Astrocyte (in vitro differentiated cells and primary cell): Measurements from ENCODE around the gene RAMAC. TPM values are rescaled to one million over a fixed set of nuclear protein-coding genes. Genes with fewer than 3 reads are reported as not detected.
A peak's percentile ranks its signal among the peaks of the same experiment; 100 is the strongest.
"Not testable (repeated sequence)": the region's sequence is repeated elsewhere in the genome, so short reads cannot be mapped to it uniquely, and the experiment has no call there.

Experiments
- DNase-seq: peaks from one replicate; pipeline ENCODE4 v3.0.0-alpha.2; 2010; ENCODE audit warnings: low read depth
- FAIRE-seq: peaks from 2 replicates; lab custom pipeline; 2011; peaks lifted over from hg19 to GRCh38; lab: Jason Lieb, UNC
- H2AFZ ChIP-seq: 2 replicates; pipeline ENCODE4 v1.6.0; 2012; ENCODE audit warnings: low read depth, low read length, inconsistent platforms
- H3K27ac ChIP-seq: 2 replicates; pipeline ENCODE4 v1.5.1; 2011; ENCODE audit warnings: low read depth, low read length, inconsistent platforms
- H3K27me3 ChIP-seq: 2 replicates; pipeline ENCODE4 v1.6.0; 2011; ENCODE audit warnings: low read length, inconsistent platforms; ENCODE audit not compliant: insufficient read depth
- H3K36me3 ChIP-seq: 2 replicates; pipeline ENCODE4 v1.5.1; 2011; ENCODE audit warnings: low read length, inconsistent platforms; ENCODE audit not compliant: insufficient read depth
- H3K4me1 ChIP-seq: 2 replicates; pipeline ENCODE4 v1.5.1; 2011; ENCODE audit warnings: low read length, inconsistent platforms; ENCODE audit not compliant: insufficient read depth
- H3K4me2 ChIP-seq: 2 replicates; pipeline ENCODE4 v1.6.0; 2012; ENCODE audit warnings: low read length, inconsistent platforms
- H3K4me3 ChIP-seq: 2 replicates; pipeline ENCODE4 v1.5.1; 2011; ENCODE audit warnings: low read depth, mild to moderate bottlenecking, low read length, inconsistent platforms; ENCODE audit not compliant: insufficient read depth
- H3K79me2 ChIP-seq: 2 replicates; pipeline ENCODE4 v1.6.0; 2012; ENCODE audit warnings: mild to moderate bottlenecking, low read length, inconsistent platforms; ENCODE audit not compliant: insufficient read depth
- H3K9ac ChIP-seq: 2 replicates; pipeline ENCODE4 v1.6.0; 2012; ENCODE audit warnings: mild to moderate bottlenecking, low read length, inconsistent platforms
- H3K9me3 ChIP-seq: 2 replicates; pipeline ENCODE4 v1.5.1; 2012; ENCODE audit warnings: low read depth, mild to moderate bottlenecking, low read length, inconsistent platforms; ENCODE audit not compliant: insufficient read depth
- H4K20me1 ChIP-seq: 2 replicates; pipeline ENCODE4 v1.6.0; 2012; ENCODE audit warnings: low read length, inconsistent platforms; ENCODE audit not compliant: insufficient read depth
- H3K27ac Mint-ChIP-seq: one replicate; pipeline ENCODE4 v1.8.0; 2021; ENCODE audit warnings: mild to moderate bottlenecking, mixed read lengths; ENCODE audit not compliant: unreplicated experiment
- H3K27me3 Mint-ChIP-seq: one replicate; pipeline ENCODE4 v1.8.0; 2021; ENCODE audit warnings: low read depth, mixed read lengths; ENCODE audit not compliant: unreplicated experiment
- H3K36me3 Mint-ChIP-seq: one replicate; pipeline ENCODE4 v1.8.0; 2021; ENCODE audit warnings: low read depth, mixed read lengths; ENCODE audit not compliant: unreplicated experiment
- H3K4me1 Mint-ChIP-seq: one replicate; pipeline ENCODE4 v1.8.0; 2021; ENCODE audit warnings: low read depth, mixed read lengths; ENCODE audit not compliant: unreplicated experiment
- H3K4me3 Mint-ChIP-seq: one replicate; pipeline ENCODE4 v1.8.0; 2021; ENCODE audit warnings: mild to moderate bottlenecking, moderate library complexity, mixed read lengths; ENCODE audit not compliant: unreplicated experiment
- H3K9me3 Mint-ChIP-seq: one replicate; pipeline ENCODE4 v1.8.0; 2021; ENCODE audit warnings: mild to moderate bottlenecking, mixed read lengths; ENCODE audit not compliant: unreplicated experiment
- EZH2 ChIP-seq: IDR thresholded peaks from 2 replicates; pipeline ENCODE4 v1.6.1; 2012; ENCODE audit warnings: mild to moderate bottlenecking, low read length, inconsistent platforms; ENCODE audit not compliant: insufficient read depth
- total RNA-seq: library from RNA; stranded (reverse); gene quantifications from 2 replicates; pipeline ENCODE4 v1.2.1, GENCODE V29; 2021
- TF ChIP-seq, protein P1 (sequence below): IDR thresholded peaks from 2 replicates; pipeline ENCODE4 v1.5.1; 2011; ENCODE audit warnings: low read depth, mild to moderate bottlenecking, inconsistent platforms, low read length, moderate library complexity; ENCODE audit not compliant: insufficient read depth

Gene RAMAC
- total RNA-seq, 1 donor from 2014 or later: 44.4 TPM

DNA sequence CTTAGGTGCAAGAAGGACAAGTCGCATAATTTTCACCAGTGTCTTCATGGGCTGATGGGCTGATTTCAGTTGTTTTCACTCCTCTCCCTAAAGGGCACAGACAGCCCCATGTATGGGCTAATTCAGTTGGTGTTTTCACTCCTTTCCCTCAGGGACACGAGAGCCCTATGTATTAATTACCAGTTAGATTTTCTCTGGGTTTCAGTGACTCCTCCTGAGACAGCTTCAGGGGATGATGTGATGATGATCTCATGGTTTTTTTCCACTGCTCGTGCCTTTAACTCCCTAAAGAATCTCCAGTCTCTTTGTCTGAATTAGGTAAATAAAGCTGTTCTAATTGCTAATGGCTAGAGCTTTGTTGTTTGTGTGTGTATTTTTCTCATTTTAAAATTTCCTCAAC is 9.9 kb downstream of the RAMAC start:
- Histone ChIP-seq H3K4me2 (no peak overlapping the region), H3K36me3 (peaks cover 4% of the 10 kb centered on the region), H2AFZ (no peak overlapping the region), H3K27ac (no peak overlapping the region), H3K4me3 (no peak overlapping the region), H3K9me3 (no peaks in the 10 kb centered on the region), H3K4me1 (no peaks in the 10 kb centered on the region), H3K79me2 (no peaks in the 10 kb centered on the region), H4K20me1 (no peaks in the 10 kb centered on the region), H3K9ac (no peak overlapping the region), H3K27me3 (no peaks in the 10 kb centered on the region)
- H3K4me1 Mint-ChIP-seq: peaks cover 13% of the 10 kb centered on the region
- H3K9me3 Mint-ChIP-seq: no peaks in the 10 kb centered on the region
- H3K36me3 Mint-ChIP-seq: peaks cover 5% of the 10 kb centered on the region
- no peak overlapping the region for H3K4me3 Mint-ChIP-seq
- no peak for TF ChIP-seq EZH2
- TF ChIP-seq, protein P1, sequence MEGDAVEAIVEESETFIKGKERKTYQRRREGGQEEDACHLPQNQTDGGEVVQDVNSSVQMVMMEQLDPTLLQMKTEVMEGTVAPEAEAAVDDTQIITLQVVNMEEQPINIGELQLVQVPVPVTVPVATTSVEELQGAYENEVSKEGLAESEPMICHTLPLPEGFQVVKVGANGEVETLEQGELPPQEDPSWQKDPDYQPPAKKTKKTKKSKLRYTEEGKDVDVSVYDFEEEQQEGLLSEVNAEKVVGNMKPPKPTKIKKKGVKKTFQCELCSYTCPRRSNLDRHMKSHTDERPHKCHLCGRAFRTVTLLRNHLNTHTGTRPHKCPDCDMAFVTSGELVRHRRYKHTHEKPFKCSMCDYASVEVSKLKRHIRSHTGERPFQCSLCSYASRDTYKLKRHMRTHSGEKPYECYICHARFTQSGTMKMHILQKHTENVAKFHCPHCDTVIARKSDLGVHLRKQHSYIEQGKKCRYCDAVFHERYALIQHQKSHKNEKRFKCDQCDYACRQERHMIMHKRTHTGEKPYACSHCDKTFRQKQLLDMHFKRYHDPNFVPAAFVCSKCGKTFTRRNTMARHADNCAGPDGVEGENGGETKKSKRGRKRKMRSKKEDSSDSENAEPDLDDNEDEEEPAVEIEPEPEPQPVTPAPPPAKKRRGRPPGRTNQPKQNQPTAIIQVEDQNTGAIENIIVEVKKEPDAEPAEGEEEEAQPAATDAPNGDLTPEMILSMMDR: no peak
- DNase-seq: no peak
- no peaks in the 10 kb centered on the region for H3K27me3 Mint-ChIP-seq
- no peak for FAIRE-seq
- H3K27ac Mint-ChIP-seq: peak overlapping the region; percentile 75

DNA sequence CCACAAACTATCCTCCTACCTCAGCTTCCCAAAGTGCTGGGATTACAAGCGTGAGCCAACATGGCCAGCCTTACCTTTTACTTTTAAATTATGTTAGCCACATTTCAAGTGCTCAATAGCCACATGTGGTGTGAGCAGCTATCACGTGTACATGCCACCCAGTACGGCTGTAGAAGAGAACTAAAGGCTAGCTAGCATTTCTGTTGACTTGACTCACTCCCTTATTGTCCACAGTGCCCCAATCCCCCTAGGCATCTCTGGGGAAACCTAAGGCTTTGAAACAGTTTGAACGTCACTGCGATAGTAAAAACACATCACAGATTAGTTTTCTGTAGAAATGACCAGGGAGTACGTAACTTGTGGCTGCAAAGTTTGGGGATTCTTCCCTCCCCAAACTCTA is 13.4 kb downstream of the RAMAC start:
- peaks cover 13% of the 10 kb centered on the region for H3K4me1 Mint-ChIP-seq
- no peaks in the 10 kb centered on the region for H3K9me3 ChIP-seq
- no peak overlapping the region for H3K27ac ChIP-seq
- no peaks in the 10 kb centered on the region for H3K27me3 Mint-ChIP-seq
- H3K4me2 ChIP-seq: no peak overlapping the region
- no peaks in the 10 kb centered on the region for H3K36me3 ChIP-seq
- H3K27me3 ChIP-seq: no peaks in the 10 kb centered on the region
- H3K4me3 Mint-ChIP-seq: no peak overlapping the region
- no peak overlapping the region for H3K9ac ChIP-seq
- no peaks in the 10 kb centered on the region for H3K4me1 ChIP-seq
- DNase-seq (no peak), FAIRE-seq (no peak)
- no peak overlapping the region for H3K27ac Mint-ChIP-seq
- TF ChIP-seq, protein P1: no peak
- TF ChIP-seq EZH2: no peak
- no peaks in the 10 kb centered on the region for H3K36me3 Mint-ChIP-seq
- H3K4me3 ChIP-seq: no peak overlapping the region
- no peak overlapping the region for H2AFZ ChIP-seq
- H4K20me1 ChIP-seq: no peaks in the 10 kb centered on the region
- H3K79me2 ChIP-seq: no peaks in the 10 kb centered on the region
- H3K9me3 Mint-ChIP-seq: no peaks in the 10 kb centered on the region

DNA sequence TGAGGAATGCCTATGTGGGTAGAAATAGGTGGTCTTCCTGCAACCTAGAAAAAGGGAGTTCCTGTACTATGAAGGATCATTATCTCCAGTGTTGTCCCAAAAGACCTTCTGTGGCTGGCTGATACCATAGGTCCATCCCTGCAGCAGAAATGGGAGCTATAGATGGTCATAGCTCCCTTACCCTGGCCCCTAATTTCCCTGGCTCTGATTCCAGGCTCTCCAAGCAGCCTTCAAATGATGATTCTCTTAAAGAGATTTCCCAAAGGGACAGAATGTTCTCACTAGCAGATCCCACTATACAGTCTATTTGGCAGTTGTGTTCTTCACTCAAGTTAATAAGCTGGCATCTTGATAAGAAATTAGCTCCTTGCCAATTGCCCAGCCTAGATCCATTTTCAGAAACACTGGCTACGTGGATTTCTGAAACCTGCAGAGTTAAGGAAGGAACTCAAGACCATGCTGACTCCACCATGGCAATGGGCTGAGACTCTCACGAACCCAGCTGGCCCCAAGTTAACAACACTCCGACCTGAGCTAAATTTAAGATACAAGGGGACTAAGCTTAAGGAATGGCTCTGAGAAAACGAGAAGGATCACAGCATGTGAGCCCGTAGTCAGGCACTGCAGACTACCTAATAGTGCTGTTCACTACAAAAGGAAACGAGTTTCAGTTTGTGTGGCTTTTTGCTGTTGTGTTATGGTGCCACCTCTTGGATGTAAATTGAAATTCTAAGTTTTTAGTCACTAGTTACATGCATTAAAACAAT is 14.1 kb downstream of the RAMAC start:
- H3K9me3 ChIP-seq: no peaks in the 10 kb centered on the region
- no peaks in the 10 kb centered on the region for H3K36me3 ChIP-seq
- FAIRE-seq: peak; percentile 72
- H3K79me2 ChIP-seq: no peaks in the 10 kb centered on the region
- no peak overlapping the region for H3K4me3 Mint-ChIP-seq
- H4K20me1 ChIP-seq: no peaks in the 10 kb centered on the region
- H3K27ac ChIP-seq: no peak overlapping the region
- H3K27me3 Mint-ChIP-seq: no peaks in the 10 kb centered on the region
- DNase-seq: peak; percentile 44
- no peak overlapping the region for H3K27ac Mint-ChIP-seq
- H2AFZ ChIP-seq: peak overlapping the region; percentile 59
- no peaks in the 10 kb centered on the region for H3K27me3 ChIP-seq
- TF ChIP-seq EZH2: no peak
- TF ChIP-seq, protein P1: peak; percentile 60
- H3K9me3 Mint-ChIP-seq: no peaks in the 10 kb centered on the region
- peak overlapping the region; percentile 72 for H3K9ac ChIP-seq
- no peaks in the 10 kb centered on the region for H3K4me1 ChIP-seq
- no peaks in the 10 kb centered on the region for H3K36me3 Mint-ChIP-seq
- peak overlapping the region; percentile 58 for H3K4me3 ChIP-seq
- peaks cover 13% of the 10 kb centered on the region for H3K4me1 Mint-ChIP-seq
- H3K4me2 ChIP-seq: peak overlapping the region; percentile 90

DNA sequence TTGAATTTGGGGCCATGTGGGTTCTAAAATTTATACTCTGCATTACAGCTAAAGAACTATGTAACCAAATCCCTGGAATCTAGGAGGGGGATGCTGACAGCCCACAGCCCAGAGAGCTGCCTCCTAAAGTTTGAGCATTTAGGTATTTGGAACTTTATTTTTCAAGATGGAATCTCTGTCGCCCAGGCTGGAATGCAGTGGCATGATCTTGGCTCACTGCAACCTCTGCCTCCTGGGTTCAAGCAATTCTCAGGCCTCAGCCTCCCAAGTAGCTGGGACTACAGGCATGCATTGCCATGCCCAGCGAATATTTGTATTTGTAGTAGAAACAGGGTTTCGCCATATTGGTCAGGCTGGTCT is 14.6 kb downstream of the RAMAC start:
- peaks cover 12% of the 10 kb centered on the region for H3K4me1 Mint-ChIP-seq
- H4K20me1 ChIP-seq, H3K36me3 ChIP-seq, H3K4me3 ChIP-seq, H3K36me3 Mint-ChIP-seq, H3K9ac ChIP-seq, H3K79me2 ChIP-seq, H3K9me3 Mint-ChIP-seq, H3K4me2 ChIP-seq, H3K27ac ChIP-seq, H3K4me3 Mint-ChIP-seq, H3K27me3 Mint-ChIP-seq, H3K27me3 ChIP-seq, H3K4me1 ChIP-seq, H2AFZ ChIP-seq, H3K27ac Mint-ChIP-seq, DNase-seq, FAIRE-seq, H3K9me3 ChIP-seq: not testable (repeated sequence)
